HCT116 (cell line): ENCODE results near the gene CD2BP2. TPM values are rescaled to one million over a fixed set of nuclear protein-coding genes. Genes with fewer than 3 reads are reported as not detected.
"Not testable (repeated sequence)": the region's sequence is repeated elsewhere in the genome, so short reads cannot be mapped to it uniquely, and the experiment has no call there.

Source experiments
- ATAC-seq: fragments of 200-7000 bp; cut with Tn5 transposase; 2 replicates; pipeline ENCODE4 v1.9.1; 2020; ENCODE audit warnings: mild to moderate bottlenecking, moderate library complexity
- BruUV-seq: library from RNA; stranded (reverse); fragments of 400-500 nt; replicated peaks from 2 replicates; lab custom pipeline; 2021; lab: Mats Ljungman, UMichigan
- CTCF ChIA-PET: fragments of 300-600 bp; sonication (Branson Sonifier 250); formaldehyde crosslinking; loops from one replicate; lab custom pipeline; 2021; ENCODE audit warnings: antibody characterized with exemption; lab: Charles Lee
- POLR2A ChIA-PET: fragments of 300-600, 350-600 bp; sonication (Branson Sonifier 250); formaldehyde crosslinking; loops from one replicate; lab custom pipeline; 2021; ENCODE audit warnings: antibody characterized with exemption; lab: Charles Lee
- RAD21 ChIA-PET, 2 experiments: fragments of 300-600 bp; sonication (Branson Sonifier 250); formaldehyde crosslinking; loops; one replicate each; lab custom pipeline; 2023; ENCODE audit warnings: low total read pairs in 2 of 2; ENCODE audit not compliant: uncharacterized antibody in 2 of 2, unreplicated experiment in 2 of 2, low non-redundant PET in 1 of 2; lab: Charles Lee
- DNase-seq: peaks from one replicate; pipeline ENCODE4 v3.0.0-alpha.2; 2010; ENCODE audit warnings: low read depth, low spot score
- H2AFZ ChIP-seq: fragments of 200-600 bp; shearing (Covaris generic), sonication (generic); 2 replicates; pipeline ENCODE4 v1.6.1; 2017; ENCODE audit warnings: low read depth, mixed run types, mixed read lengths, antibody characterized with exemption, low read length; ENCODE audit not compliant: poor library complexity, severe bottlenecking
- H3K27ac ChIP-seq: 2 replicates; pipeline ENCODE4 v1.5.1; 2012; ENCODE audit warnings: low read depth, low read length
- H3K27me3 ChIP-seq: fragments of 200-600 bp; sonication (generic); 2 replicates; pipeline ENCODE4 v1.6.1; 2016; ENCODE audit warnings: mixed run types, low read length, mixed read lengths; ENCODE audit not compliant: insufficient read depth
- H3K36me3 ChIP-seq, 2 experiments: fragments of 200-500 bp in 1 of 2; fragments of 200-600 bp in 1 of 2; sonication (Bioruptor generic) in 1 of 2; sonication (generic) in 1 of 2; 2 replicates each; pipeline versions ENCODE4 v1.5.1 to v1.6.1; 2014 to 2016; ENCODE audit warnings: low read length in 2 of 2, inconsistent platforms in 1 of 2, mixed read lengths in 1 of 2, mixed run types in 1 of 2; ENCODE audit not compliant: insufficient read depth in 2 of 2, control insufficient read depth in 1 of 2
- H3K4me1 ChIP-seq, 2 experiments: fragments of 200-600 bp in 1 of 2; sonication (generic) in 1 of 2; 2 replicates each; pipeline versions ENCODE4 v1.5.1 to v1.6.1; 2012 to 2017; ENCODE audit warnings: low read length in 2 of 2, inconsistent platforms in 1 of 2, mild to moderate bottlenecking in 1 of 2, mixed read lengths in 1 of 2, mixed run types in 1 of 2, moderate library complexity in 1 of 2; ENCODE audit not compliant: insufficient read depth in 2 of 2, control insufficient read depth in 1 of 2
- H3K4me2 ChIP-seq: fragments of 200-600 bp; sonication (generic); 2 replicates; pipeline ENCODE4 v1.6.1; 2017; ENCODE audit warnings: mixed run types, low read length, mixed read lengths
- H3K4me3 ChIP-seq, 2 experiments: fragments of 200-600 bp in 1 of 2; sonication (generic) in 1 of 2; replicated peaks in 1 of 2; 2 replicates each; pipeline ENCODE4 v1.5.1; 2011 to 2016; ENCODE audit warnings: low read length in 2 of 2, control low read depth in 1 of 2, low read depth in 1 of 2, mild to moderate bottlenecking in 1 of 2, mixed read lengths in 1 of 2, mixed run types in 1 of 2
- H3K79me2 ChIP-seq: fragments of 200-600 bp; sonication (generic); 2 replicates; pipeline ENCODE4 v1.6.1; 2017; ENCODE audit warnings: mild to moderate bottlenecking, mixed run types, low read length, moderate library complexity, mixed read lengths; ENCODE audit not compliant: insufficient read depth
- H3K9ac ChIP-seq: fragments of 200-600 bp; sonication (generic); 2 replicates; pipeline ENCODE4 v1.6.1; 2016; ENCODE audit warnings: low read length, mixed read lengths
- H3K9me2 ChIP-seq: fragments of 200-600 bp; sonication (generic), shearing (Covaris generic); 2 replicates; pipeline ENCODE4 v1.6.1; 2017; ENCODE audit warnings: mixed run types, mild to moderate bottlenecking, moderate library complexity; ENCODE audit not compliant: insufficient read depth
- H3K9me3 ChIP-seq, 2 experiments: fragments of 200-500 bp in 1 of 2; fragments of 200-600 bp in 1 of 2; sonication (Bioruptor generic) in 1 of 2; sonication (generic) in 1 of 2; 2 replicates each; pipeline ENCODE4 v1.6.1; 2014 to 2017; ENCODE audit warnings: low read length in 2 of 2, mixed read lengths in 2 of 2, inconsistent platforms in 1 of 2, low read depth in 1 of 2, mild to moderate bottlenecking in 1 of 2, mixed run types in 1 of 2, moderate library complexity in 1 of 2; ENCODE audit not compliant: control insufficient read depth in 1 of 2, insufficient read depth in 1 of 2
- H4K20me1 ChIP-seq: fragments of 200-600 bp; sonication (generic), shearing (Covaris generic); 2 replicates; pipeline ENCODE4 v1.6.1; 2017; ENCODE audit warnings: mixed run types, mild to moderate bottlenecking, moderate library complexity; ENCODE audit not compliant: insufficient read depth
- CBX3 ChIP-seq: IDR thresholded peaks from 2 replicates; pipeline ENCODE4 v1.6.1; 2012; ENCODE audit warnings: low read depth
- CEBPB ChIP-seq: IDR thresholded peaks from 2 replicates; pipeline ENCODE4 v1.6.1; 2012; ENCODE audit warnings: low read depth
- EZH2 ChIP-seq: fragments of 200-600 bp; sonication (generic); IDR thresholded peaks from 2 replicates; pipeline ENCODE4 v1.6.1; 2017; ENCODE audit warnings: antibody characterized with exemption, mixed run types
- FOSL1 ChIP-seq: IDR thresholded peaks from 2 replicates; pipeline ENCODE4 v1.6.1; 2012; ENCODE audit warnings: low read depth
- POLR2AphosphoS5 ChIP-seq: IDR thresholded peaks from 2 replicates; pipeline ENCODE4 v1.6.1; 2011; ENCODE audit warnings: mild to moderate bottlenecking, low read depth, low read length, moderate library complexity
- SIN3A ChIP-seq: IDR thresholded peaks from 2 replicates; pipeline ENCODE4 v1.6.1; 2012; ENCODE audit warnings: low read depth
- SP1 ChIP-seq: IDR thresholded peaks from 2 replicates; pipeline ENCODE4 v1.6.1; 2012; ENCODE audit warnings: low read depth
- YY1 ChIP-seq: IDR thresholded peaks from 2 replicates; pipeline ENCODE4 v1.6.1; 2011; ENCODE audit warnings: low read length, low read depth, moderate library complexity, mild to moderate bottlenecking; ENCODE audit not compliant: insufficient replicate concordance; ENCODE audit errors: extremely low read depth
- ZFX ChIP-seq: fragments of 450-650 bp; IDR thresholded peaks from 2 replicates; pipeline ENCODE4 v1.6.1; 2017
- intact Hi-C: fragments of 100-400 bp; cut with micrococcal nuclease; formaldehyde crosslinking; loops from 2 replicates; pipeline ENCODE4 v1.10.0; 2022
- total RNA-seq: library from RNA; stranded (reverse); gene quantifications from one replicate; pipeline ENCODE4 v1.2.1, GENCODE V29; 2021; ENCODE audit not compliant: unreplicated experiment
- TF ChIP-seq, protein P1 (sequence below), 3 experiments: fragments of 200-600 bp in 1 of 3; sonication (generic) in 1 of 3; IDR thresholded peaks in 2 of 3; conservative IDR thresholded peaks in 1 of 3; 2 replicates each; pipeline ENCODE4 v1.5.1; 2012 to 2017; ENCODE audit warnings: low read depth in 2 of 3, low read length in 2 of 3, antibody characterized with exemption in 1 of 3, borderline replicate concordance in 1 of 3, control low read depth in 1 of 3, mild to moderate bottlenecking in 1 of 3, mixed read lengths in 1 of 3, mixed run types in 1 of 3, moderate library complexity in 1 of 3; ENCODE audit not compliant: insufficient read depth in 1 of 3
- TF ChIP-seq, protein P2 (sequence below): IDR thresholded peaks from 2 replicates; pipeline ENCODE4 v1.6.1; 2012

Gene CD2BP2
- total RNA-seq, 1 experiment from 2014 or later: 51.8 TPM

DNA sequence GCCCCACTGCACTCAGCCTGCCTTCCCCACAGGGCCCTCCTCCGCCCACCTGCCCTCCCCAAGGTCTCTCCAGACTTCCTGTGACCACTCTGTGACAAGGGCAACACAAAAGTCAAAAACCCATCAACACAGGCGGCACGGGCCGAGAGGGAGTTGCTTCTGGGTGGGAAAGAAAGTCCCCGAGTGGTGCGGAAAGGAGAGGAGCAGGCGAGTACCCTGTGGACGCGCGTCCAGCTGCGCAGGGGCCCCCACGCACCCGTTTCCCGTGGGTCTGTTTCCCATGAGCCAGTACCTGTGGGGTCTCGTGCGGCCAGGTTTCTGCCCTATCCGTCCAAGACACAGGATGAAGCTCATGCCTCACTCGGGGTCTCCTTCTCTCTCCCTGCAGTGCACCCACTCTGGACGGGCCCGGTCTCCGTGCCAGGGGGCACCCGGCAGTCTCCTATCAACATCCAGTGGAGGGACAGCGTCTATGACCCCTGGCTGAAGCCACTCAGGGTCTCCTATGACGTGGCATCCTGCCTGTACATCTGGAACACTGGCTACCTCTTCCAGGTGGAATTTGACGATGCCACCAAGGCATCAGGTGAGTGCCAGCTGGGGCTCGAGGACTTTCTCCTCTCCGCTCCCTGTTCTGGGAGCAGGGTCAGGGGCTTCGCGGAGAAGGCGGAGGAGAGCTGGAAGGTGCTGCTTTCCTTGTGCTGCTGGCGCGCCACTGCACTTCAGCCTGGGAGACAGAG lies 12.2 kb downstream of the CD2BP2 start:
- ChIA-PET RAD21 (no interaction called here), CTCF (interaction anchor here (0.7 kb wide), 1 partner anchor 289 kb away, joined by 4 read pairs; no protein-coding TSS in a partner anchor), POLR2A (no interaction called here)
- Histone ChIP-seq H3K79me2 (no peaks in the 10 kb centered on the region), H3K27me3 (no peaks in the 10 kb centered on the region), H3K27ac (no peak overlapping the region), H3K9me3 (no peaks in the 10 kb centered on the region), H2AFZ (no peak overlapping the region), H3K4me1 (no peaks in the 10 kb centered on the region), H3K36me3 (no peaks in the 10 kb centered on the region), H3K9ac (no peak overlapping the region), H3K9me2 (no peaks in the 10 kb centered on the region), H3K4me2 (no peak overlapping the region), H4K20me1 (no peaks in the 10 kb centered on the region), H3K4me3 (no peak overlapping the region)
- TF ChIP-seq, protein P1, sequence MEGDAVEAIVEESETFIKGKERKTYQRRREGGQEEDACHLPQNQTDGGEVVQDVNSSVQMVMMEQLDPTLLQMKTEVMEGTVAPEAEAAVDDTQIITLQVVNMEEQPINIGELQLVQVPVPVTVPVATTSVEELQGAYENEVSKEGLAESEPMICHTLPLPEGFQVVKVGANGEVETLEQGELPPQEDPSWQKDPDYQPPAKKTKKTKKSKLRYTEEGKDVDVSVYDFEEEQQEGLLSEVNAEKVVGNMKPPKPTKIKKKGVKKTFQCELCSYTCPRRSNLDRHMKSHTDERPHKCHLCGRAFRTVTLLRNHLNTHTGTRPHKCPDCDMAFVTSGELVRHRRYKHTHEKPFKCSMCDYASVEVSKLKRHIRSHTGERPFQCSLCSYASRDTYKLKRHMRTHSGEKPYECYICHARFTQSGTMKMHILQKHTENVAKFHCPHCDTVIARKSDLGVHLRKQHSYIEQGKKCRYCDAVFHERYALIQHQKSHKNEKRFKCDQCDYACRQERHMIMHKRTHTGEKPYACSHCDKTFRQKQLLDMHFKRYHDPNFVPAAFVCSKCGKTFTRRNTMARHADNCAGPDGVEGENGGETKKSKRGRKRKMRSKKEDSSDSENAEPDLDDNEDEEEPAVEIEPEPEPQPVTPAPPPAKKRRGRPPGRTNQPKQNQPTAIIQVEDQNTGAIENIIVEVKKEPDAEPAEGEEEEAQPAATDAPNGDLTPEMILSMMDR (IDR thresholded peaks at IDR 0.05 in 2 of 3, conservative IDR thresholded peaks at IDR 0.05 in 1 of 3; ENCODE audit: borderline replicate concordance in 1 of 3, insufficient read depth in 1 of 3, low read depth in 2 of 3, low read length in 2 of 3): no peak
- TF ChIP-seq POLR2AphosphoS5 (no peak), CBX3 (no peak), SIN3A (no peak), EZH2 (no peak), SP1 (no peak), CEBPB (no peak), ZFX (no peak), YY1 (no peak), FOSL1 (no peak)
- TF ChIP-seq, protein P2, sequence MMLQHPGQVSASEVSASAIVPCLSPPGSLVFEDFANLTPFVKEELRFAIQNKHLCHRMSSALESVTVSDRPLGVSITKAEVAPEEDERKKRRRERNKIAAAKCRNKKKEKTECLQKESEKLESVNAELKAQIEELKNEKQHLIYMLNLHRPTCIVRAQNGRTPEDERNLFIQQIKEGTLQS: no peak
- ATAC-seq: no peak
- intact Hi-C loops: no loop called here
- DNase-seq: no peak
- no TSS peak for BruUV-seq

DNA sequence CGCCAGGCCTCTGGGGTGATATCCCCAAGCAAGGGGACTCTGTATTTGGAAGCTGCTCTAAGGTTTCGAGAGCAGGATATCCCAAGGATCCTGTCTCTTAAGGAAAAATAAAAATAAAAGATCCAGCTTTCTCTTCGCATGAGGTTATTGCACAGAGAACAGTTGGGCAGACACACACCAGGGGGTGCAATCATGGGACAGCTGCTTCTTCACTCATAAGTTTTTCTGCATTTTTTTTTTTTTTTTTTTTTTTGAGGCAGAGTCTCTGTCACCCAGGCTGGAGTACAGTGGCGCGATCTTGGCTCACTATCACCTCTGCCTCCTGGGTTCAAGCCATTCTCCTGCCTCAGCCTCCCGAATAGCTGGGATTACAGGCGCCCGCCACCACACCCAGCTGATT lies 13.1 kb downstream of the CD2BP2 start:
- POLR2A ChIA-PET, H3K36me3 ChIP-seq, ATAC-seq, H4K20me1 ChIP-seq, BruUV-seq, H3K9me3 ChIP-seq, H3K79me2 ChIP-seq, CTCF ChIA-PET, RAD21 ChIA-PET, H3K27me3 ChIP-seq, H2AFZ ChIP-seq, DNase-seq, H3K4me2 ChIP-seq, H3K27ac ChIP-seq, H3K9me2 ChIP-seq, H3K4me1 ChIP-seq, intact Hi-C loops, H3K9ac ChIP-seq, H3K4me3 ChIP-seq: not testable (repeated sequence)
